Ectodermal cell (in vitro differentiated cells): Measurements from ENCODE around the gene MRM3.

ENCODE experiments used
- H3K27ac ChIP-seq: 2 replicates; pipeline ENCODE4 v1.7.0; 2013; ENCODE audit warnings: mild to moderate bottlenecking, low read depth, low read length; ENCODE audit not compliant: insufficient read depth, poor library complexity, severe bottlenecking
- H3K27me3 ChIP-seq: 2 replicates; pipeline ENCODE4 v1.7.0; 2013; ENCODE audit warnings: mild to moderate bottlenecking, low read length; ENCODE audit not compliant: insufficient read depth, control insufficient read depth, poor library complexity, severe bottlenecking
- H3K36me3 ChIP-seq: one replicate; pipeline ENCODE4 v1.7.0; 2013; ENCODE audit warnings: low read length; ENCODE audit not compliant: control insufficient read depth, insufficient read depth
- H3K4me1 ChIP-seq: one replicate; pipeline ENCODE4 v1.7.0; 2013; ENCODE audit warnings: low read length; ENCODE audit not compliant: control insufficient read depth, insufficient read depth
- H3K4me3 ChIP-seq: 2 replicates; pipeline ENCODE4 v1.7.0; 2013; ENCODE audit warnings: low read depth, low read length, control low read depth; ENCODE audit not compliant: insufficient read depth
- H3K9me3 ChIP-seq: 2 replicates; pipeline ENCODE4 v1.7.0; 2013; ENCODE audit warnings: mild to moderate bottlenecking, low read length, moderate library complexity; ENCODE audit not compliant: control insufficient read depth
- WGBS, 2 experiments: methylation state at CpG; one replicate each; pipeline ENCODE4 v1.1.7; 2013; ENCODE audit warnings: missing lambda C conversion rate in 2 of 2; 5-methylcytosine and 5-hydroxymethylcytosine counted together

MRM3 gene

GRCh38 chr17:836151-836550 lies 54.0 kb downstream of the MRM3 start:
- Histone ChIP-seq H3K4me1 (peaks cover 6% of the 10 kb centered on the region), H3K27ac (peak overlapping the region; percentile 87), H3K9me3 (no peaks in the 10 kb centered on the region), H3K36me3 (no peaks in the 10 kb centered on the region), H3K27me3 (no peaks in the 10 kb centered on the region), H3K4me3 (no peak overlapping the region)
- 65 to 75% methylated on average over 9 of the region's 9 CpGs for WGBS, 2 experiments

GRCh38 chr17:838486-838885 lies 56.3 kb downstream of the MRM3 start:
- Histone ChIP-seq H3K4me3 (no peak overlapping the region), H3K4me1 (peaks cover 6% of the 10 kb centered on the region), H3K9me3 (no peaks in the 10 kb centered on the region), H3K27me3 (no peaks in the 10 kb centered on the region), H3K36me3 (no peaks in the 10 kb centered on the region), H3K27ac (no peak overlapping the region)
- 91 to 98% methylated on average over 11 of the region's 11 CpGs for WGBS, 2 experiments

GRCh38 chr17:841313-841712 lies 59.2 kb downstream of the MRM3 start:
- Histone ChIP-seq H3K27ac (no peak overlapping the region), H3K27me3 (no peaks in the 10 kb centered on the region), H3K9me3 (no peaks in the 10 kb centered on the region), H3K4me1 (peaks cover 3% of the 10 kb centered on the region), H3K36me3 (no peaks in the 10 kb centered on the region), H3K4me3 (no peak overlapping the region)
- WGBS, 2 experiments = 76% methylated on average over 33 of the region's 33 CpGs
